MM.1S (cell line): ENCODE data around the gene IPO9.
"Not testable (repeated sequence)": the region's sequence is repeated elsewhere in the genome, so short reads cannot be mapped to it uniquely, and the experiment has no call there.

Source experiments
- DNase-seq: peaks from one replicate; pipeline ENCODE4 v3.0.0-alpha.2; 2015
- H2AFZ ChIP-seq: fragments of 300-600 bp; sonication (generic); 2 replicates; pipeline ENCODE4 v1.6.0; 2016; ENCODE audit warnings: antibody characterized with exemption, low read length
- H3F3A ChIP-seq: fragments of 300-600 bp; sonication (generic); 2 replicates; pipeline ENCODE4 v1.6.1; 2016; ENCODE audit warnings: mild to moderate bottlenecking, antibody characterized with exemption, low read length, moderate library complexity, mixed read lengths; ENCODE audit not compliant: insufficient read depth
- H3K27ac ChIP-seq: fragments of 300-600 bp; sonication (generic); 2 replicates; pipeline ENCODE4 v1.5.1; 2016; ENCODE audit warnings: mild to moderate bottlenecking, low read length
- H3K27me3 ChIP-seq: fragments of 300-600 bp; sonication (generic); replicated peaks from 2 replicates; pipeline ENCODE4 v1.6.0; 2016; ENCODE audit warnings: low read length; ENCODE audit not compliant: insufficient read depth
- H3K36me3 ChIP-seq: fragments of 300-600 bp; sonication (generic); replicated peaks from 2 replicates; pipeline ENCODE4 v1.6.1; 2016; ENCODE audit warnings: mild to moderate bottlenecking, low read length, mixed read lengths; ENCODE audit not compliant: insufficient read depth
- H3K4me1 ChIP-seq: fragments of 300-600 bp; sonication (generic); 2 replicates; pipeline ENCODE4 v1.6.1; 2016; ENCODE audit warnings: low read length, mixed read lengths
- H3K4me2 ChIP-seq: fragments of 300-600 bp; sonication (generic); 2 replicates; pipeline ENCODE4 v1.6.0; 2016; ENCODE audit warnings: low read depth, low read length
- H3K4me3 ChIP-seq: fragments of 300-600 bp; sonication (generic); 2 replicates; pipeline ENCODE4 v1.5.1; 2016; ENCODE audit warnings: low read length, mixed read lengths
- H3K79me2 ChIP-seq: fragments of 300-600 bp; sonication (generic); 2 replicates; pipeline ENCODE4 v1.6.1; 2016; ENCODE audit warnings: mixed run types, low read length, mixed read lengths
- H3K9ac ChIP-seq: fragments of 300-600 bp; sonication (generic); 2 replicates; pipeline ENCODE4 v1.6.1; 2016; ENCODE audit warnings: low read length, mixed read lengths
- H3K9me2 ChIP-seq: fragments of 300-600 bp; sonication (generic); replicated peaks from 2 replicates; pipeline ENCODE4 v1.6.1; 2016; ENCODE audit warnings: mild to moderate bottlenecking, low read length, mixed read lengths; ENCODE audit not compliant: insufficient read depth
- H3K9me3 ChIP-seq: fragments of 300-600 bp; sonication (generic); replicated peaks from 2 replicates; pipeline ENCODE4 v1.6.1; 2016; ENCODE audit warnings: mild to moderate bottlenecking, low read length, mixed read lengths; ENCODE audit not compliant: insufficient read depth
- H4K20me1 ChIP-seq: fragments of 300-600 bp; sonication (generic); 2 replicates; pipeline ENCODE4 v1.6.1; 2016; ENCODE audit warnings: mild to moderate bottlenecking, low read length, moderate library complexity, mixed read lengths; ENCODE audit not compliant: insufficient read depth
- EZH2 ChIP-seq: fragments of 300-600 bp; sonication (generic); optimal IDR thresholded peaks from 2 replicates; pipeline ENCODE3; 2017; ENCODE audit warnings: low read depth, mild to moderate bottlenecking, antibody characterized with exemption, low read length, mixed read lengths
- EZH2phosphoT487 ChIP-seq: fragments of 300-600 bp; sonication (generic); IDR thresholded peaks from 2 replicates; pipeline ENCODE4 v1.6.1; 2018; ENCODE audit warnings: antibody characterized with exemption, low read length
- TF ChIP-seq, protein P1 (sequence below): fragments of 300-600 bp; sonication (generic); IDR thresholded peaks from 2 replicates; pipeline ENCODE4 v1.5.1; 2016; ENCODE audit warnings: antibody characterized with exemption, low read length, mixed read lengths

Gene IPO9

DNA sequence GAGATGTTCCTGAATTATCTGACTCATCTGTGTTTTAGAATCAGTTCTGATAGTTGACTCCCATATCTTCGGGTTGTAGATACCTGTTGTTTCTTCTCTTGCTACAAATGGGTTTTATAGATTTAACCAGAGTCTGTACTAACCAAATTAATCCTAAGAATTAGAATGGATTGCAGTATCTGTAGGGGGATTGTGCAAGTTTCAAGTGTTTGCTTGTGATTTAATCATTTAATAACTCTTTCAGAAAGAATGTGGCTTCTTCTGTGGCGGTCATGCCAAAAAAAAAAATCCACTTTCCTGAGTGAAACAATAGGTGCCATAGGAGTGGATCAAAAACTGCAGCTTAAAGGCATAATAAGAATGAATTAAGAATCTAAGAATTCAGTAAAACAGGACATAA, 9.4 kb downstream of the IPO9 start:
- H3K27ac ChIP-seq, result no peak overlapping the region
- H3K36me3 ChIP-seq, result 0 out of 2 replicates have a peak, but pooled peaks cover 3% of the 10 kb centered on the region
- peaks cover 81% of the 10 kb centered on the region for H4K20me1 ChIP-seq

DNA sequence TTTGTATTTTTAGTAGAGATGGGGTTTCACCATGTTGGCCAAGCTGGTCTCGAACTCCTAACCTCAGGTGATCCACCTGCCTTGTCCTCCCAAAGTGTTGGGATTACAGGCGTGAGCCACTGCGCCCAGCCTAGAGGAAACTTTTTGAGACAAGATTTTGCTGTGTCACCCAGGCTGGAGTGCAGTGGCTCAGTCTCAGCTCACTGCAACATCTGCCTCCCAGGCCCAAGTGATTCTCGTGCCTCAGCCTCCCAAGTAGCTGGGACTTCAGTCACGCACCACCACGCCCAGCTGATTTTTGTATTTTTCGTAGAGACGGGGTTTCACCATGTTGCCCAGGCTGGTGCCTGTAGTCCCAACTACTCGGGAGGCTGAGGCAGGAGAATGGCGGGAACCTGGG, 10.1 kb downstream of the IPO9 start:
- Histone ChIP-seq H3K79me2 (peaks cover 100% of the 10 kb centered on the region), H4K20me1 (peaks cover 77% of the 10 kb centered on the region)
- not testable (repeated sequence) for DNase-seq, H3K4me2 ChIP-seq, H3K4me3 ChIP-seq, H3K27ac ChIP-seq, H3F3A ChIP-seq, H2AFZ ChIP-seq, H3K4me1 ChIP-seq, H3K9me2 ChIP-seq, H3K9me3 ChIP-seq, H3K36me3 ChIP-seq, H3K27me3 ChIP-seq, H3K9ac ChIP-seq

More for the DNA sequence above, 9.4 kb downstream of the IPO9 start:
- Histone ChIP-seq H3K79me2 (peaks cover 100% of the 10 kb centered on the region), H3K27me3 (no peaks in the 10 kb centered on the region), H3K4me2 (no peak overlapping the region), H3K9me3 (no peaks in the 10 kb centered on the region), H3K9me2 (no peaks in the 10 kb centered on the region), H3F3A (no peaks in the 10 kb centered on the region), H2AFZ (no peak overlapping the region), H3K9ac (no peak overlapping the region), H3K4me3 (no peak overlapping the region), H3K4me1 (no peaks in the 10 kb centered on the region)
- TF ChIP-seq EZH2, result no peak
- TF ChIP-seq, protein P1, sequence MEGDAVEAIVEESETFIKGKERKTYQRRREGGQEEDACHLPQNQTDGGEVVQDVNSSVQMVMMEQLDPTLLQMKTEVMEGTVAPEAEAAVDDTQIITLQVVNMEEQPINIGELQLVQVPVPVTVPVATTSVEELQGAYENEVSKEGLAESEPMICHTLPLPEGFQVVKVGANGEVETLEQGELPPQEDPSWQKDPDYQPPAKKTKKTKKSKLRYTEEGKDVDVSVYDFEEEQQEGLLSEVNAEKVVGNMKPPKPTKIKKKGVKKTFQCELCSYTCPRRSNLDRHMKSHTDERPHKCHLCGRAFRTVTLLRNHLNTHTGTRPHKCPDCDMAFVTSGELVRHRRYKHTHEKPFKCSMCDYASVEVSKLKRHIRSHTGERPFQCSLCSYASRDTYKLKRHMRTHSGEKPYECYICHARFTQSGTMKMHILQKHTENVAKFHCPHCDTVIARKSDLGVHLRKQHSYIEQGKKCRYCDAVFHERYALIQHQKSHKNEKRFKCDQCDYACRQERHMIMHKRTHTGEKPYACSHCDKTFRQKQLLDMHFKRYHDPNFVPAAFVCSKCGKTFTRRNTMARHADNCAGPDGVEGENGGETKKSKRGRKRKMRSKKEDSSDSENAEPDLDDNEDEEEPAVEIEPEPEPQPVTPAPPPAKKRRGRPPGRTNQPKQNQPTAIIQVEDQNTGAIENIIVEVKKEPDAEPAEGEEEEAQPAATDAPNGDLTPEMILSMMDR, result no peak
- no peak for TF ChIP-seq EZH2phosphoT487
- no peak for DNase-seq

DNA sequence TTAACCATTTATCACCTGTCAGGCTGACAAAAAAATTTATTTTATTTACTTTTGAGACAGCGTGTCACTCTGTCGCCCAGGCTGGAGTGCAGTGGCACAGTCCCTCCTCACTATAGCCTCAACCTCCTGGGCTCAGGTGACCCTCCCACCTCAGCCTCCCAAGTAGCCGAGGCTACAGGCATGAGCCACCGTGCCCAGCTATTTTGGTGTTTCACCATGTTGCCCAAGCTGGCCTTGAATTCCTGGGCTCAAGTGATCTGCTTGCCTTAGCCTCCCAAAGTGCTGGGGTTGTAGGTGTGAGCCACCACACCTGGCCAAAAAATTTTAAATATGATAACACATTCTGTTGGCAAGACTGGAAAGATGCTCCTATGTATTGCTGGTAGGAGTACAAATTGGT, 11.1 kb downstream of the IPO9 start:
- Histone ChIP-seq H3K9me3 (no peaks in the 10 kb centered on the region), H2AFZ (no peak overlapping the region), H4K20me1 (peaks cover 72% of the 10 kb centered on the region; the same call in 1 of the 2 replicates), H3K4me3 (no peak overlapping the region), H3K4me1 (no peaks in the 10 kb centered on the region), H3K4me2 (no peak overlapping the region), H3F3A (no peaks in the 10 kb centered on the region), H3K9ac (no peak overlapping the region), H3K36me3 (0 out of 2 replicates have a peak, but pooled peaks cover 3% of the 10 kb centered on the region), H3K27ac (no peak overlapping the region), H3K9me2 (no peaks in the 10 kb centered on the region), H3K27me3 (no peaks in the 10 kb centered on the region), H3K79me2 (peaks cover 100% of the 10 kb centered on the region)
- no peak for DNase-seq
- TF ChIP-seq, protein P1, result no peak
- no peak for TF ChIP-seq EZH2phosphoT487
- TF ChIP-seq EZH2, result no peak

DNA sequence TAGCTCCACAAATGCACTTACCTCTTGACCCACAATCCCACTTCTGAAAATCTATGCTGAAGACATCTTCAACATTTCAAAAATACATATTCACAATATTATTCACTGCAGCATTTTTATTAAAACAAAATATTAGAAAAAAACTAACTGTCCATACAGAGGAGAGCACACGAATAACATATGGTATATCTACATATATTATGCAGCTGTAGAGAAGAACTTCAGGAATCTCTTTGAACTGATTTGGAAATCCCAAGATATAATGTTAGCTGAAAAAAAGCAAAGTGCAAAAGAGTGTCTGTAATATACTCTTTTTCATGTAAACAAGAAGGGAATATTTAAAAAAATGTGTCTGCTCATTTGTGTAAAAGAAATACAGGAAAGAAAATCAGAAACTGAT, 11.5 kb downstream of the IPO9 start:
- no peak for DNase-seq
- Histone ChIP-seq H3K4me1 (no peaks in the 10 kb centered on the region), H3K4me2 (no peak overlapping the region), H3K9me2 (no peaks in the 10 kb centered on the region), H4K20me1 (peaks cover 72% of the 10 kb centered on the region), H3K9ac (no peak overlapping the region), H3K36me3 (0 out of 2 replicates have a peak, but pooled peaks cover 3% of the 10 kb centered on the region), H3K9me3 (no peaks in the 10 kb centered on the region), H2AFZ (no peak overlapping the region), H3K79me2 (peaks cover 100% of the 10 kb centered on the region), H3K27me3 (no peaks in the 10 kb centered on the region), H3K4me3 (no peak overlapping the region), H3F3A (no peaks in the 10 kb centered on the region), H3K27ac (no peak overlapping the region)
- TF ChIP-seq, protein P1, result no peak
- no peak for TF ChIP-seq EZH2
- no peak for TF ChIP-seq EZH2phosphoT487
